Activated effector memory CD4-positive, alpha-beta T cell treated with anti-CD3 and anti-CD28 coated beads, Interleukin-2, amount 50 U/mL, for 16 hours (primary cell): ENCODE results near the gene LRRC8A.

Experiments
- DNase-seq: peaks from one replicate; pipeline ENCODE4 v3.0.0-alpha.2; 2020

LRRC8A gene

DNA sequence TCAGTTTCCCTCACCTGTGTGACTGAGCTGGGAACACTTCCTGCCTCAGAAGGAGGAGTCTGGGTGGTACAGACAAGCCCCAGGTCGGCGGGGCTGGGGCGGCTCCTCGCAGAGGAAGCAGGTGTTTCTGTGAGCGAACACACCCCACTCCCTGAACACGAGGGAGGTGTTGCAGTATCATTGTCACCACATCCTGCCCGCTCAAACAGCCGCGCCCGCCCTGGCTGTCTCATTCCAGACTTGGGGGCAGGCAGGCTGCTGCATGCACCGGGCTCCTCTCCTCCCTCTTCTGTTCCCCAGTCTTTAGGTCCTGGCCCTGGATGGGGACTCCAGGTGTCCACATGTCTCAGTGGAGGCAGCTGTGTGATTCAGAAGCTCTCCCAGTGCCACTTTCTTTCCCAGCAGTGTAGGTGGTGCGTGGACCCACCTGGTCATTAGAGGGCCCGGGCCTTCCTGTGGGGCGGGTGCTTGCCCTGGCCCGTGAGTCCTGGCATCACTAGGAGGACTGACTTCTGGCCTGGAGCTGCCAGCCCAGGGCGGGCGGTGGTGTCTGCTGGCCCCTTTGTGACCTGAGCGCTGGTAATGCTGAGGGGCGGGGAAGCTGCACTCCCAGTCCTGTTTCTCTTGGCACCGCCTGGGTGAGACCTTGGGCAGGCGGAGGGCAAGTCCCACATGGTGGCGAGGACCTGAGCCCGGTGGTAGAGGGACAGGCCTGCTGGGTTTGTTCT, 20.6 kb downstream of the LRRC8A start:
- DNase-seq: peak; percentile 93

DNA sequence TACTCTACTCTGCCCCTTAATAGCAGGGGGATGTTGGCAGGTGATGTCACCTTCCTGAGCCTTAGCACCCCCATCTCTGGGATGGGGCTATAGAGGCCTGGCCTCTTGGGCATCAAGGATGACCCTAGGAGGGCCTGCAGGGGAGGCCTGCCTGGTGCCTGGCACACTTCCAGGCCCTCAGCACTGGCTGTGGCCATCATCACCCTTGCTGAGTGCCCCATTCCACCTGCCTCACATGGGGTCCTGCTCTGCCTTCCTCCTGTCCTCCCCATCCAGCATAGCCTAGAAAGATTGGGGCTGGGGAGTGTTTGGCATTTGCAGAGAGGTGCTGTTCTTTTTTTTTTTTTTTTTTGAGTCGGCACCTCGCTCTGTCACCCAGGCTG, 21.1 kb downstream of the LRRC8A start:
- DNase-seq: no peak

DNA sequence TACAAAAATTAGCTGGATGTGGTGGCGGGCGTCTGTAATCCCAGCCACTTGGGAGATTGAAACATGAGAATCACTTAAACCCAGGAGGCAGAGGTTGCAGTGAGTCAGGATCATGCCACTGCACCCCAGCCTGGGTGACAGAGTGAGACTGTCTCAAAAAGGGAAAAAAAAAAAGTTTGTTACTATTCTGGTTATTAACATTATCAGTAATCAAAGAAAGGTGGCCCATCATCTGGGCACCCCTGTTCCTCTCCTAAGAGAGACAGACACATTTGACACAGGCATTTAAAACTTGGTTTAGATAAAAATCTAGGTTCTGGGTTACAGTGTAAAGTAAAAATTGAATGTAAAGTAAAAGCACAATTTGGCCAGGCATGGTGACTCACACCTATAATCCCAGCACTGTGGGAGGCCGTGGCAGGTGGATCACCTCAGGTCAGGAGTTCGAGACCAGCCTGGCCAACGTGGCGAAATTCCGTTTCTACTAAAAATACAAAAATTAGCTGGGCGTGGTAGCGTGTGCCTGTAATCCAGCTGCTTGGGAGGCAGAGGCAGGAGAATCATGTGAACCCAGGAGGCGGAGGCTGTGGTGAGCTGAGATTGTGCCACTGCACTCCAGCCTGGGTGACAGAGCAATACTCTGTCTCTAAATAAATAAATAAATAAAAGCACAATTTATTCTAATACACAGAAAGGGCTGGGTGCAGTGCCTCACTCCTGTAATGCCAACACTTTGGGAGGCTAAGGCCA, 22.1 kb downstream of the LRRC8A start:
- no peak for DNase-seq

DNA sequence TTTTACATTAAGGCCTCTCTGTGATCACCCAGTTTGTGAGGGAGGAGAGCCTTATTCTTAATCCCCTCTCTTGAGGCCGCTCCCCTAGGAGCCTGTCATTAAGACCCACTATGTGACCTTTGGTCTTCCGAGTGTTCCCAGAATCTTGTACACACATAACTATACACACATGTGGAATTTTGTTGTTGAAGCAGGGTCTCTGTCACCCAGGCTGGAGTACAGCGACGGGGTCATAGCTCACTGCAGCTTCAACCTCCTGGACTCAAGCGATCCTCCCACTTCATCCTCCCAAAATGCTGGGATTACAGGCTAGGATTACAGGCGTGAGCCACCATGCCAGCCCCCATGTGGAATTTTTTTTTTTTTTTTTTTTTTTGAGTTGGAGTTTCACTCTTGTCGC, 24.0 kb downstream of the LRRC8A start:
- DNase-seq: no peak

DNA sequence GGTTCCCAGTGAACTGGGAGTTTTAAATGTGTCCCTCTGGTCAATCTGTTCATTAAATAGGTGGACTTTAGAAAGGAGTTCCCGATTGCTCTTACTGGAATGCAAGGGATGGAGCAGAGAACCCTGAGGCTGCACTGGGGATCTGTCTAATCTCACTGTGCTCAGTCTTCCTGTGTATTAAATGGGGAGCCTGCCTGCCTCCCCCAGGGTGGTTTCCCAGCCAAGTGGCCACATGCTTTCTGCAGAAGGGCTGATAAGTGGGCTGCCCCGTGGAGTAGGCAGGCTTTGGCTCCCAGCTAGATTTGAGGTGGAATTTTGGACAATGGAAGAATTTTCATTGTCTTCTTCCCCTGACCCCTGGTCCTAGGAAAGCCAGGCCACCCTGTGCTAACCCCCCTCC, 24.8 kb downstream of the LRRC8A start:
- no peak for DNase-seq

DNA sequence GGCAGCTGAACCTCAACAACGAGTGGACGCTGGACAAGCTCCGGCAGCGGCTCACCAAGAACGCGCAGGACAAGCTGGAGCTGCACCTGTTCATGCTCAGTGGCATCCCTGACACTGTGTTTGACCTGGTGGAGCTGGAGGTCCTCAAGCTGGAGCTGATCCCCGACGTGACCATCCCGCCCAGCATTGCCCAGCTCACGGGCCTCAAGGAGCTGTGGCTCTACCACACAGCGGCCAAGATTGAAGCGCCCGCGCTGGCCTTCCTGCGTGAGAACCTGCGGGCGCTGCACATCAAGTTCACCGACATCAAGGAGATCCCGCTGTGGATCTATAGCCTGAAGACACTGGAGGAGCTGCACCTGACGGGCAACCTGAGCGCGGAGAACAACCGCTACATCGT, 26.4 kb downstream of the LRRC8A start:
- DNase-seq: no peak

DNA sequence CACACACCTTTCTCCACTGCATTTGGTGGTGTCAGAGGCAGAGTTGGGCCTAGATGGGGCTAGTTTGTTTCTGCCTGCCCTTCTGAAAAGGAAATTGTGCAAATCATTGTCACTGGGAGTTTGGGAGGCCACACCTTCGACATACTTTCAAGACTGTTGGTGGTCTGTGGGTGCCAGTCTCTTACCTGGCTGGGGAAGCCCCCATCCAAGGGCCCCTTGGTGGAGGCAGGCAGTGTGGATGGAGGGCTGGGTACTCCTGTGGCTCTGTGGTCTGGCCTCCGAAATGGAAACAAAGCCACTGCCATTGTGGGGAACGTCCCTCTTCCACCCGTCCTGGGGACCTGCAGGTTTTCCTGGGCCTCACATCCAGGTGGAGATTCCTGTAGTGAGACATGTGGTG, 27.9 kb downstream of the LRRC8A start:
- DNase-seq: no peak

DNA sequence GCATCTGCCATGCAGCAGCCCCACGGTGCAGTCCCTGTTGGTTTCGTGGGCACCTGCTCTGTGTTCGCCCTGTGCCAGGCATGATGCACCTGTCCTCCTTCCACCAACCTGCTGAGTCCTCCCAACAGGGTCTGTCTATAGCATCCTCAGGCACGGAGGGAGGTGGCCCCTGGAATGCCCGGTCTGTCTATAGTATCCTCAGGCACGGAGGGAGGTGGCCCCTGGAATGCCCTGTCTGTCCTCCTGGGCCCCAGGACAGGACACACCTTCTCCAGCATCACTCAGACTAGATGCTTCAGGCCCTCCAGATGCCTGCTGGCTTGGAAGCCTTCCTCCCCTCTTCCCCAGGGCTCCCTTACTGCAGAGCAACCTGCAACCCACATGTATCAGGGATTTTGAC, 29.0 kb downstream of the LRRC8A start:
- DNase-seq: no peak

DNA sequence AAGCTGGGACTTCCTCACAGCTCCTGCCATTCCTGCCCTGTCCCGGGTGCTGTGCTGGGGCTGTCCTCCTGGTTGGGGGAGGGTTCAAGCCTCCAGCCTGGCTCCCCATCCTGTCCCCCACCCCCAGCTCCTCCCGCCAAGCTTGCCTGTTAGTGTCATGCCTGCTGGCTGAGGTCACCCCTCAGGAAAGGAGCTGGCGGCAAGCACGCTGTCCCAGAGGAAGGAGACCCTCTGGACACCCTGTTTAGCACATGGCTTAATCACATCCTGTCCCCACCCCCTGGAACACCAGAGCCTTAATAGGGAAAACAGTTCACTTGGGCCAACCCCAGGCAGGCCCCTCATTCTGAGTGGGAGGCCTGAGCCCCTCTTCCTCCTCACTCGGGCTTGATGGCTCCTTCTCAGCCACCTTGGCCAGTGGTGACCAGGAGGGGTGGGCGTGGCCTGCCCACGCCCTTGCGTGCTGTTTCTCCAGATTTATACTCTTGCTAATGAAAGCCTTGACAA, 29.6 kb downstream of the LRRC8A start:
- no peak for DNase-seq

DNA sequence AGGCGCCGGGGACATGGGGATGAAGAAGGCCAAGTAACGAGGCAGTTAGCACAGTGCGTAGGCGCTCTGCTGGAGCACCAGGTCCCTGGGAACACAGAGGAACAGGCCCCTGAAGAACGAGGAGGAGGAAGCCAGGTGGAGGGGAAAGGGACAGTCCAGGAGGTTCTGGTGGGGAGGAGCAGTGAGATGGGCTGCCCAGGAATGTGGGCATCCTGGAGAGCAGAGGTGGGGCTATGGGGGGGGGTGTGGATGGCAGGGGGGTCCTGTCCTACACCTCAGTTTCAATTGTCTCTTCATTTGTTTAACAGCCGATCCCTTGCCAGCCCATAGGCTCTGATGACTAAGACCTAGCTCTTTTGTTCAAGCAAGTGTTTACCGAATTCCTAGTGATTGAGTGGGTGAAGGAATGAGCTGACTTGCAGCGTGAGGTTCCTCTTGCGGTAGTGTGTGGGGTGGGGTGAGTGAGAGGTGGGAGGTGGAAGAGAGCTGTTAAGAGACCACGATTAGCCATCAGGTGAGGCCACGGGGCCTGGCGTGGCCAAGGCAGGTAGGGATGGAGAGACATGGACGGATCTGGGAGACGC, 30.4 kb downstream of the LRRC8A start:
- no peak for DNase-seq

DNA sequence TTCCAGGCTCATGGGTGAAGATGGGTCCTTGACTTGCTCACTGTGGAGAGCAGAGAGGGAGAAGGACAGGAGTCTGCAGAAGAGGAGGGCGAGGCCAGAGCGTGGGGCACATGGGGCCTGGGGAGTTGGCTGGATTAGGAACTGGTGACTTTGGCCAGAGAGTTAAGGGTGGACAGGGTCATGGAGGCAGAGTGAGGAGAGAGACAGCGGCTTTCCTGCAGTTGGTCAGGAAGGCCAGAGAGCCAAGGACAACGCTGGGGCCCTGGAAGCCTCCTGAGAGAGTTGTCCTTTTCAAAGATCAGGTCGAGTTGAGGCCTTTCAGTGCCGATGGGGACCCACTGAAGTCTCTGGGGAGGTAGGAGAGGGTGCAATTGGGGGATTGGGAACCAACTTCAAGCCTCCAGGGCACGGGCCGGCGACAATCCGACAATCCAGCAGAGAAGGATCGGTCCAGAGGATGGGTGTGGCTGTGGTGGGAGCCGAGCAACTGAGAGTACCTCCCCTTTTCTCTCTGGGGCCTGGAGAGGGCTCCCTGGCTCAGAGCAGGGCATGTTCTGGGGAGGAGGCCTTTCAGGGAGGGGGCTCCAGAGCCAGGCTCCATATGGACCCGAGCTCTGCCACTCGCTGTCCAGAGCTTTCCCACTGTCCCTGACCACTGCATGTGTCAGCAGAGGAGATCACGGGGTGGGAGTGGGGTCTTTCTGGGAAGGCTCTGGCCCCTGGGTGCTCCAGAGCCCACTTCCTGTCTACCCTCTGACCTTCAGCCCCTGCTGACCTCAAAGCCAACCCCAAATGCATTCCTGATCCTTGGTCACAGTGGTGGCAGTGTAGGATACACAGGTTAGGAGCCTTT, 31.3 kb downstream of the LRRC8A start:
- DNase-seq: no peak

DNA sequence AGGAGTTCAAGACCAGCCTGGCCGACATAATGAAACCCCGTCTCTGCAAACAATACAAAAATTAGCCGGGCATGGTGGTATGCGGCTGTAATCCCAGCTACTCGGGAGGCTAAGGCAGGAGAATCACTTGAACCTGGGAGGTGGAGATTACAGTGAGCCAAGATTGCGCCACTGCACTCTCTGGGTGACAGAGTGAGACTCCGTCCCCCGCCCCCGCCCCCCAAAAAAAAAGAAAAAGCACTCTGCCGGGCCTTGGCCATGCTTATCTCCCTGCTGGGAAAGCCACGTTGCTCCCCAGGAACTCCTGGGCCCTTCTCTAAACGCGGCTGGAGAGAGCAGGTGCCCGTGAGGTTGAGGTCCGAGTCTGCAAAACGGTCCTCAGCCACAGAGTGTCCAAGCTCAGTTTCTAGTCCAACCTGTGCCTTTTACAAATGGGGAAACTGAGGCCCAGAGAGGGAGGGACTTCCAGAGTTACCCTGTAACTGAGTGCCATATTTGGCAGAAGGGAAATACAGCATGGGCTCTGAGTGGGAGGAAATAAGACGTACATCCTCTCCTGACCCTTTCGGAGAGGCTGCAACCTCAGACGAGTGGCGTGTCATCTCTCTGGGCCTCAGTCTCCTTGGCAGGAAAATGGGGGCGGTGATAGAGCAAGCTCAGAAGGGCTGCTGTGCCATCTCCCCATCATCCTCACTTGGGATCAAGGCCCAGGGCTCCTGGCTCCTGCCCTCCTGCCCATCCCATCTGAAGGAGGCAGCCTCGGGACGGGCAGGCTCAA, 32.3 kb downstream of the LRRC8A start:
- no peak for DNase-seq

DNA sequence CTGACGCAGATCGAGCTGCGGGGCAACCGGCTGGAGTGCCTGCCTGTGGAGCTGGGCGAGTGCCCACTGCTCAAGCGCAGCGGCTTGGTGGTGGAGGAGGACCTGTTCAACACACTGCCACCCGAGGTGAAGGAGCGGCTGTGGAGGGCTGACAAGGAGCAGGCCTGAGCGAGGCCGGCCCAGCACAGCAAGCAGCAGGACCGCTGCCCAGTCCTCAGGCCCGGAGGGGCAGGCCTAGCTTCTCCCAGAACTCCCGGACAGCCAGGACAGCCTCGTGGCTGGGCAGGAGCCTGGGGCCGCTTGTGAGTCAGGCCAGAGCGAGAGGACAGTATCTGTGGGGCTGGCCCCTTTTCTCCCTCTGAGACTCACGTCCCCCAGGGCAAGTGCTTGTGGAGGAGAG, 34.3 kb downstream of the LRRC8A start:
- no peak for DNase-seq

DNA sequence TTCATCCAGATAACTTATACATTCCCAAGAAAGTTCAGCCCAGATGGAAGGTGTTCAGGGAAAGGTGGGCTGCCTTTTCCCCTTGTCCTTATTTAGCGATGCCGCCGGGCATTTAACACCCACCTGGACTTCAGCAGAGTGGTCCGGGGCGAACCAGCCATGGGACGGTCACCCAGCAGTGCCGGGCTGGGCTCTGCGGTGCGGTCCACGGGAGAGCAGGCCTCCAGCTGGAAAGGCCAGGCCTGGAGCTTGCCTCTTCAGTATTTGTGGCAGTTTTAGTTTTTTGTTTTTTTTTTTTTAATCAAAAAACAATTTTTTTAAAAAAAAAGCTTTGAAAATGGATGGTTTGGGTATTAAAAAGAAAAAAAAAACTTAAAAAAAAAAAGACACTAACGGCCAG, 34.8 kb downstream of the LRRC8A start:
- no peak for DNase-seq

DNA sequence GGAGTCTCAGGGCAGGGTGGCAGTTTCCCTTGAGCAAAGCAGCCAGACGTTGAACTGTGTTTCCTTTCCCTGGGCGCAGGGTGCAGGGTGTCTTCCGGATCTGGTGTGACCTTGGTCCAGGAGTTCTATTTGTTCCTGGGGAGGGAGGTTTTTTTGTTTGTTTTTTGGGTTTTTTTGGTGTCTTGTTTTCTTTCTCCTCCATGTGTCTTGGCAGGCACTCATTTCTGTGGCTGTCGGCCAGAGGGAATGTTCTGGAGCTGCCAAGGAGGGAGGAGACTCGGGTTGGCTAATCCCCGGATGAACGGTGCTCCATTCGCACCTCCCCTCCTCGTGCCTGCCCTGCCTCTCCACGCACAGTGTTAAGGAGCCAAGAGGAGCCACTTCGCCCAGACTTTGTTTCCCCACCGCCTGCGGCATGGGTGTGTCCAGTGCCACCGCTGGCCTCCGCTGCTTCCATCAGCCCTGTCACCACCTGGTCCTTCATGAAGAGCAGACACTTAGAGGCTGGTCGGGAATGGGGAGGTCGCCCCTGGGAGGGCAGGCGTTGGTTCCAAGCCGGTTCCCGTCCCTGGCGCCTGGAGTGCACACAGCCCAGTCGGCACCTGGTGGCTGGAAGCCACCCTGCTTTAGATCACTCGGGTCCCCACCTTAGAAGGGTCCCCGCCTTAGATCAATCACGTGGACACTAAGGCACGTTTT, 35.4 kb downstream of the LRRC8A start:
- DNase-seq: no peak

DNA sequence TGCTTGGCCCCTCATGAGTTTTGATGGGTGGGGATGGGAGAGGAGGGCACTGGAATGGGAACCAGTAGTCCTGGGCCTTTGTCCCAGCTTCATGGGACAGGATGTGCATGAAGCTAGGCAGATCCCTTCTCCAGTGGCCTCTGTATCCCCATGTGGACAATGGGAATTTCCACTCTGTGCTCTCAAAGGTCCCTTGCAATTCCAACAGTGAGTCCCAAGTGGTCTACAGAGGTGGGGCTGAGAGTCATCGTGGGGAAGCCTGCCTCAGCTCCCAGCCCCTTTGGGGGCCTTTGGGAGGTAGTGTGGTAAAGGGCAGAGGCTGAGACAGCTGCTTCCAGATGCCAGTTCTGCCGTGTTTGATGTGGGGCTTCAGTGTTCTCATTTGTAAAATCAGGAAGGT, 37.0 kb downstream of the LRRC8A start:
- DNase-seq: no peak

DNA sequence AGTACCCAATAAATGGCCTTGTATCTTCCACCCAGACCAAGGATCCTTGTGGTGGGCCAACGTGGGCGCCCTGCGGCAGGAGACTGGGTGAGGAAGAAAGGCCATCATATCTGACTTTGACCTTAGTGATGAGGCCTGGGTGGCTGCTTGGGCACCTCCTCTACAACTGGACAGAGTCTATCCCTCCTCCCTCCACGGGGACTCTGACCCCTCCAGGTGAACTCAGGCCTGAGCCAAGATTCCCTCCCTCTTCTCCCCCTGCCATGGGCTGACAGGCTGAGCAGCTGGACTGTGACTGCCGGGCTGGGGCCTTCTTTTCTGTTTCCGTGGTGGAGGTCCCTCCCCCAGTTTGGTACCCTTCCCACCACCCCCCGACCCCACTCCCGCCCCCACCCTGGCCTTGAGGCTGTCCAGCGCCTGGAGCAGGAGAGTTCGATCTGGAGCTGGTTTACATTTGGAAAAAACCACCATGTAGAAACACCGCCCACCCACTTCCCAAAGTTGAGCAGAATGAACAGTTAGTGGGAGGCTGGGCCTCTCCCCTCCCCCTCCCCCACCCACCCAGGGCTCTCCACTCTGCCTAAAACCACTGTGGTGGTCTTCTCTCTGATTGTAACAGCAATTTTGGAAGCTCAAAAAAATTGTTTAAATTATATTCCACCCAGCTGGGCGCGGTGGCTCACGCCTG, 37.6 kb downstream of the LRRC8A start:
- no peak for DNase-seq

DNA sequence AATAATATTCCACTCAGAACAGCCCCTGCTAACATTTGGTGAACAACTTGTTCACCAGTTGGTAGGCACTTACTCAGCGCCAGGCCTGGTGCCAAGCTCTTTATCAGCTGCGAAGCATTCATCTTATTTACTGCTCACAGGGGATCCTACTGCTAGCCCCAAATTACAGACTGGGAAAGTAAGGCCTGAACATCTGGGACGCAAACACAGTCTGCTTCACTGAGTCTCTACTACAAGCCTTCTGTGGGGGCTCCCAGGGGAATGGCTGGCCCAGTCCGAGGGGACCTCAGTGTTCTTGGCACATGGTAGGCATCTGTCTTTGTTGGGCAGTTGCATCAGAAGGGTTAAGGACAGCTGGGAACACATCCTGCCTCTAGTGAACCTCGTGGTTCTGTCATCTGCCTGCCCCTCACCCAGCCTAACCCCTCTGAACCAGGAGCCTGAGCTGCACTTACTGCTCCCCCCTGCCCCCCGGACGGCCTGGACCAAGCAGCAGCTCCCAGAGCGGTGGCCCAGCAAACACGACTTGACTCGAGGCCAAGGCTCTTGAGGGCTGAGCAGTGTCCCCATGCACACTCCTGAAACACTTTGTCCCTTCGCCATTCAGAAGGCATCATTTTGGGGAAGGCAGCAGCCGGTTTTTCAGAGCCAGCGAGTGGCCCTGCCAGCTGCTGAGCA, 38.6 kb downstream of the LRRC8A start, which contains the start of gene PHYHD1:
Gene PHYHD1 (plus strand): TSS at position 602 of the 678 bp plus-strand sequence. CDS start 1,342 bp downstream, outside the sequence.
- no peak for DNase-seq

DNA sequence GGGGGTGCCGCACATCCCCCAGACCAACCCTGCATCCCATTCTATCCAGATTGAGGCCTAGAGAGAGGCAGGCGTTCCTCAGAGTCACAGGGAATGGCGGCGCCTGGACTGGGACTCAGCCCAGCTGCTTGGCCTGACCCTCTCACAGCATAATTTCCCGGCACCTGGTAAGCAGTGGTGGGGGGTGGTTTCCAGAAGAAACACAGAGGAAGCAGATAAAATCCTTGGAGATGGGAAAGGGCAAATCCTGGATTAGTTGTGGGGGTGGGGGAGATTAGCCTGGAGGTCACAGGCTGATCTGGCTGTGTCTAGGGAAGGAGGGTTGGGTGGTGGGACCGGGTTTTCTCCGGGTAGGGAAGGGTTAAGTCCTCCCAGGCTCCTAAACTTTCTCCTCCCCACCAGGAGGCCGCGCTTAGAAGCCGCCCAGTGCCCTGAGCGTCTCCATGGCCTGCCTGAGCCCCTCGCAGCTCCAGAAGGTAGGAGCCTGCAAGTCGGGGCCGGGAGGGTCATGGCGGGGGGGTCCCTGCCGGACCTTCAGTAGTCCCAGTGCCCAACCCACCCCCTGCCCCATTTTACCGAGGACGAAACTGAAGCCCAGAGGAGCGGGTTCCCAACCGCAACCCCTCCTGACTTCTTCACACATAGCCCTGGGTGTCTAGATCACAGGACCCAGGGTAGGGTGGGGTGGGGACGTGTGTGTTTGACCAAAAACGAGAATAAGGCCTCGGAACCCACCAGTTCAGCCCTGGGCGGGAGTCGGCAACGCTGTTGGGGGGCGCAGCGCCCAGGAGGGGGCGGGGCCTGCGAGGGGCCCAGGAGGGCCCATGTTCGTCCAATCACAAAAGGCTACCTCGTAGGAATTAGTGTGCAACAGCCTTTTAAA, 40.2 kb downstream of the LRRC8A start:
- DNase-seq: no peak
